H1 (cell line): ENCODE data around the gene SHMT2. TPM values are rescaled to one million over a fixed set of nuclear protein-coding genes. Genes with fewer than 3 reads are reported as not detected.

Experiments
- CBX8 ChIP-seq: fragments of 300-800, 300-1000 bp; sonication (generic); IDR thresholded peaks from 2 replicates; pipeline ENCODE4 v1.7.1; 2016; ENCODE audit warnings: low read depth, low read length, borderline replicate concordance
- EGR1 ChIP-seq: IDR thresholded peaks from 2 replicates; pipeline ENCODE4 v1.6.1; 2011; ENCODE audit warnings: low read depth, low read length, borderline replicate concordance
- KDM4A ChIP-seq: IDR thresholded peaks from one replicate; pipeline ENCODE4 v1.7.1; 2012; ENCODE audit warnings: low read depth, mild to moderate bottlenecking, moderate library complexity, low read length, inconsistent platforms; ENCODE audit not compliant: severe bottlenecking
- POLR2A ChIP-seq, 2 experiments: IDR thresholded peaks; 1 replicate in 1 of 2; 2 replicates in 1 of 2; pipeline ENCODE4 v1.6.1; 2011; ENCODE audit warnings: low read depth in 2 of 2, low read length in 2 of 2, mild to moderate bottlenecking in 2 of 2; ENCODE audit errors: control extremely low read depth in 1 of 2
- RBBP5 ChIP-seq: IDR thresholded peaks from 2 replicates; pipeline ENCODE4 v1.7.1; 2012; ENCODE audit warnings: low read depth, mild to moderate bottlenecking, inconsistent platforms, low read length, moderate library complexity, borderline replicate concordance
- RXRA ChIP-seq: IDR thresholded peaks from 2 replicates; pipeline ENCODE4 v1.6.1; 2011; ENCODE audit warnings: low read depth, mild to moderate bottlenecking, low read length, moderate library complexity; ENCODE audit not compliant: insufficient read depth
- SRF ChIP-seq: IDR thresholded peaks from 2 replicates; pipeline ENCODE4 v1.6.1; 2011; ENCODE audit warnings: mild to moderate bottlenecking, low read depth, low read length, moderate library complexity
- USF2 ChIP-seq: IDR thresholded peaks from 2 replicates; pipeline ENCODE4 v1.6.1; 2011; ENCODE audit warnings: low read length, improper control_type of control experiment
- polyA plus RNA-seq, 7 experiments: library from polyadenylated mRNA; depleted of rRNA in 3 of 7; stranded (reverse) in 5 of 7; unstranded in 2 of 7; fragments of >200 nt in 5 of 7; fragments of 200-250 nt in 2 of 7; gene quantifications; 1 replicate in 5 of 7; 2 replicates in 1 of 7; 4 replicates in 1 of 7; pipeline versions ENCODE4 v1.2.1 to v1.2.3, GENCODE V29; 2011 to 2013; ENCODE audit warnings: missing spikeins in 2 of 7, mixed read lengths in 2 of 7
- total RNA-seq: library from RNA; stranded (reverse); fragmentation: NEBNext Ultra II Directional; extraction: Animal tissue kit (Norgen Biotek cat#: 25700); gene quantifications from 2 replicates; pipeline ENCODE4 v1.2.1, GENCODE V29; 2021

The SHMT2 gene
- total and polyA plus RNA-seq, 2 of the 8 experiments (the other 6 are each of a cell fraction or from before 2014, with no cell fraction given), result 274 to 520 TPM

DNA sequence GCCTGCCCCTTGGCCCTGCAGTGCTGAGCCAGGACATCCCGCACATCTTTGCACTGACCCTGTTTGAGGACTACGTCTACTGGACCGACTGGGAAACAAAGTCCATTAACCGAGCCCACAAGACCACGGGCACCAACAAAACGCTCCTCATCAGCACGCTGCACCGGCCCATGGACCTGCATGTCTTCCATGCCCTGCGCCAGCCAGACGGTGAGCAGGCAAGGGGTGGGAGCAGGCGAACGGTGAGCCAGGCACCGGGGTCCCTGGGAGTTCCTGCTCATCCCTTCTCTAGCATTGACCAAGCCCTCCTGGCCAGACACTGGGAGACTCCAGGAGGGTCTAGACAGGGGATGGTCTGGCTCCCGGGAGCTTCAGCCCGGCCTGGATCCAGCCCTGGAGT lies 30.3 kb upstream of the SHMT2 start (continued):
- TF ChIP-seq EGR1 (no peak), USF2 (no peak), SRF (no peak), POLR2A (IDR thresholded peaks at IDR 0.05; ENCODE audit: control extremely low read depth in 1 of 2, low read depth in 2 of 2, low read length in 2 of 2) (no peak), RBBP5 (no peak), KDM4A (no peak), CBX8 (no peak), RXRA (no peak)
- TF ChIP-seq, all 59 proteins: peak for 0
